ENCODE data around the gene PNPO.
"Not testable (repeated sequence)": the region's sequence is repeated elsewhere in the genome, so short reads cannot be mapped to it uniquely, and the experiment has no call there.

The PNPO gene

GRCh38 chr17:47987240-47987835 lies 46.0 kb downstream of the PNPO start:
- Histone ChIP-seq H3K4me3 (replicated peaks; ENCODE audit: low read depth, low read length) (no peak overlapping the region), H3K36me3 (ENCODE audit: control insufficient read depth, insufficient read depth, low read length) (peaks cover 10% of the 10 kb centered on the region), H3K27me3 (replicated peaks; ENCODE audit: control insufficient read depth, insufficient read depth, low read length) (no peaks in the 10 kb centered on the region)
- DNase-seq (ENCODE audit: extremely low read depth, insufficient read length), result no peak
- TF ChIP-seq, protein P1, sequence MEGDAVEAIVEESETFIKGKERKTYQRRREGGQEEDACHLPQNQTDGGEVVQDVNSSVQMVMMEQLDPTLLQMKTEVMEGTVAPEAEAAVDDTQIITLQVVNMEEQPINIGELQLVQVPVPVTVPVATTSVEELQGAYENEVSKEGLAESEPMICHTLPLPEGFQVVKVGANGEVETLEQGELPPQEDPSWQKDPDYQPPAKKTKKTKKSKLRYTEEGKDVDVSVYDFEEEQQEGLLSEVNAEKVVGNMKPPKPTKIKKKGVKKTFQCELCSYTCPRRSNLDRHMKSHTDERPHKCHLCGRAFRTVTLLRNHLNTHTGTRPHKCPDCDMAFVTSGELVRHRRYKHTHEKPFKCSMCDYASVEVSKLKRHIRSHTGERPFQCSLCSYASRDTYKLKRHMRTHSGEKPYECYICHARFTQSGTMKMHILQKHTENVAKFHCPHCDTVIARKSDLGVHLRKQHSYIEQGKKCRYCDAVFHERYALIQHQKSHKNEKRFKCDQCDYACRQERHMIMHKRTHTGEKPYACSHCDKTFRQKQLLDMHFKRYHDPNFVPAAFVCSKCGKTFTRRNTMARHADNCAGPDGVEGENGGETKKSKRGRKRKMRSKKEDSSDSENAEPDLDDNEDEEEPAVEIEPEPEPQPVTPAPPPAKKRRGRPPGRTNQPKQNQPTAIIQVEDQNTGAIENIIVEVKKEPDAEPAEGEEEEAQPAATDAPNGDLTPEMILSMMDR (IDR thresholded peaks at IDR 0.05; ENCODE audit: insufficient read depth, low read length, poor library complexity, severe bottlenecking), result no peak

DNA sequence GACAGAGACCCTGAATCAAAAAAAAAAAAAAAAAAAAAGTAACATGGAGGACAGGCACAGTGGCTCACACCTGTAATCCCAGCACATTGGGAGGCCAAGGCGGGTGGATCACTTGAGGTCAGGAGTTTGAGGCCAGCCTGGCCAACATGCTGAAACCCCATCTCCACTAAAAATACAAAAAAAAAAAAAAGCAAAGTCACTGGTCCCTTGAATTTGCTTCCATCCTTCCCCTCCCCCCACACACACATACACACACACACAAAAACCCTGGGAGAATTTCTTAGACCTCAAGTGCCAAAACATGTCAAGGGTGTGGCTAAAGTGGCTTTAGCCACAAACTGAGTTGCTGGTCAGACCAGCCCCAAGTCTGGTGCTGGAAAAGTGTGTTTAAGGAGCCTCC lies 47.1 kb downstream of the PNPO start:
- not testable (repeated sequence) for H3K36me3 ChIP-seq (ENCODE audit: control insufficient read depth, insufficient read depth, low read length); H3K27me3 ChIP-seq (replicated peaks; ENCODE audit: control insufficient read depth, insufficient read depth, low read length); H3K4me3 ChIP-seq (replicated peaks; ENCODE audit: low read depth, low read length); DNase-seq (ENCODE audit: extremely low read depth, insufficient read length)

- TF ChIP-seq, protein P1 (IDR thresholded peaks at IDR 0.05; ENCODE audit: insufficient read depth, low read length, poor library complexity, severe bottlenecking), result no peak
- H3K4me3 ChIP-seq (replicated peaks; ENCODE audit: low read depth, low read length), result no peak overlapping the region
- peaks cover under 1% of the 10 kb centered on the region for H3K27me3 ChIP-seq (replicated peaks; ENCODE audit: control insufficient read depth, insufficient read depth, low read length)
- no peaks in the 10 kb centered on the region; the same call in 1 of the 2 replicates for H3K36me3 ChIP-seq (ENCODE audit: control insufficient read depth, insufficient read depth, low read length)
- no peak for DNase-seq (ENCODE audit: extremely low read depth, insufficient read length)
Observed at GRCh38 chr17:47989159-47989558, 47.8 kb downstream of the PNPO start.

DNA sequence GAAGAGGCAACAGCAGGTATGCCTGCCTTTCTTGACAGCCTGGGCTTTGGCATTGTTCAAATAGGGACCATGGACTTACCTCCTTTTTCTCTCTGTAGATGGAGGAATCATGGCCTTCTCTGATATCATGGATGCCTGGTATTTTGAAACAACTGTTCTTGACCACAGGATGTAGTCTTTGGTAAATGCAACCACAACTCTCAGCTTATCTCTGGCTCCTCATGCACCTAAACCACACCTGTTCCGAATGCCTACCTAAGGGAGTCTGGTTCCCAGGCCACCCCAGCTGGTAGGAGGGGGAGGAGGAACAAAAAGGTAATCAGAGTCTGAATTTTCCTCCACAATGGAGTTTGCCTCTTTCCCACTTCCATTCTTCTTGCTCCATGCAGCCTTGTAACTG lies 48.3 kb downstream of the PNPO start:
- Histone ChIP-seq H3K27me3 (replicated peaks; ENCODE audit: control insufficient read depth, insufficient read depth, low read length) (peaks cover 2% of the 10 kb centered on the region), H3K4me3 (replicated peaks; ENCODE audit: low read depth, low read length) (no peak overlapping the region), H3K36me3 (ENCODE audit: control insufficient read depth, insufficient read depth, low read length) (no peaks in the 10 kb centered on the region)
- no peak for DNase-seq (ENCODE audit: extremely low read depth, insufficient read length)
- TF ChIP-seq, protein P1 (IDR thresholded peaks at IDR 0.05; ENCODE audit: insufficient read depth, low read length, poor library complexity, severe bottlenecking), result no peak

GRCh38 chr17:47990962-47991731 lies 49.8 kb downstream of the PNPO start:
- TF ChIP-seq, protein P1 (IDR thresholded peaks at IDR 0.05; ENCODE audit: insufficient read depth, low read length, poor library complexity, severe bottlenecking), result no peak
- Histone ChIP-seq H3K4me3 (replicated peaks; ENCODE audit: low read depth, low read length) (no peak overlapping the region), H3K36me3 (ENCODE audit: control insufficient read depth, insufficient read depth, low read length) (no peaks in the 10 kb centered on the region), H3K27me3 (replicated peaks; ENCODE audit: control insufficient read depth, insufficient read depth, low read length) (peaks cover 2% of the 10 kb centered on the region)
- DNase-seq (ENCODE audit: extremely low read depth, insufficient read length), result no peak

DNA sequence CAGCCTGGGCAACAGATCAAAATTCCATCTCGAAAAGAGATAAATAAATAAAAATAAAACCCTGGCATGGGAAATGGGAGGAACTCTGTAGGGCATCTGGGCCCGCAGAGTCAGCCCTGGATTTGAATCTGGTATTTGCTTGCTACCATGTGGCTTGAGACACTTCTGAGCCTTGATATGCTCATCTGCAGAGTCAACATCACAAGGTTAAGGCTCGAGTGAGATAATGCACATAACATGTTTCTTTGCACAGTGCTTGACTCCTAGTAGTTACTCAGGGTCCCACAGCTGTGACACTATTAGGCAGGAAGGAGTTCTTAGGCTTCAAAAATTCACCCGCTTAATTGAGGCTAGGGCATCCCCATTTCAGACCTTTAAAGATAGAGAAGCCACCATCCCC lies 50.8 kb downstream of the PNPO start:
- no peak for DNase-seq (ENCODE audit: extremely low read depth, insufficient read length)
- Histone ChIP-seq H3K4me3 (replicated peaks; ENCODE audit: low read depth, low read length) (no peak overlapping the region), H3K27me3 (replicated peaks; ENCODE audit: control insufficient read depth, insufficient read depth, low read length) (peaks cover 2% of the 10 kb centered on the region), H3K36me3 (ENCODE audit: control insufficient read depth, insufficient read depth, low read length) (no peaks in the 10 kb centered on the region)
- TF ChIP-seq, protein P1 (IDR thresholded peaks at IDR 0.05; ENCODE audit: insufficient read depth, low read length, poor library complexity, severe bottlenecking), result no peak

All from GM06990 (cell line).